Upper lobe of right lung (tissue), 1 donor: ENCODE measurements around the gene TTC34. TPM values are rescaled to one million over a fixed set of nuclear protein-coding genes. Genes with fewer than 3 reads are reported as not detected.
A peak's percentile ranks its signal among the peaks of the same experiment; 100 is the strongest.

Experiments used
- ATAC-seq: fragments of 200-7000 bp; cut with Tn5 transposase; one replicate; pipeline ENCODE4 v1.9.1; 2020; ENCODE audit warnings: mild to moderate bottlenecking, moderate library complexity
- DNase-seq: peaks from one replicate; pipeline ENCODE4 v3.0.0-alpha.2; 2020
- H3K27ac ChIP-seq: fragments of 200-600 bp; one replicate; pipeline ENCODE4 v1.8.0; 2022
- H3K27me3 ChIP-seq: fragments of 200-600 bp; one replicate; pipeline ENCODE4 v1.8.0; 2022; ENCODE audit warnings: mild to moderate bottlenecking
- H3K36me3 ChIP-seq: fragments of 200-600 bp; one replicate; pipeline ENCODE4 v1.8.0; 2022
- H3K4me1 ChIP-seq: fragments of 200-600 bp; one replicate; pipeline ENCODE4 v1.8.0; 2022
- H3K4me3 ChIP-seq: fragments of 200-600 bp; one replicate; pipeline ENCODE4 v1.8.0; 2022; ENCODE audit warnings: mild to moderate bottlenecking
- H3K9me3 ChIP-seq: fragments of 200-600 bp; one replicate; pipeline ENCODE4 v1.8.0; 2022
- CTCF ChIP-seq: fragments of 200-600 bp; IDR thresholded peaks from one replicate; pipeline ENCODE4 v1.8.0; 2022; ENCODE audit warnings: antibody characterized with exemption
- intact Hi-C: fragments of 100-400 bp; cut with DNase I; formaldehyde crosslinking; loops from one replicate; pipeline ENCODE4 v1.11.0; 2022
- total RNA-seq: library from RNA; stranded (reverse); fragmentation: NEBNext Ultra II Directional; extraction: Animal tissue kit (Norgen Biotek cat#: 25700); gene quantifications from one replicate; pipeline ENCODE4 v1.2.1, GENCODE V29; 2021
- donor health status: DM: no; HTN: yes; CAD: no; lungs with severe emphysema.

TTC34 gene
- total RNA-seq, 1 donor from 2014 or later, result 1.3 TPM

- no peak for TF ChIP-seq CTCF
- H3K4me3 ChIP-seq, result no peak overlapping the region
- intact Hi-C loops, result no loop called here
- H3K4me1 ChIP-seq, result peaks cover 16% of the 10 kb centered on the region
- H3K9me3 ChIP-seq, result no peaks in the 10 kb centered on the region
- no peak overlapping the region for H3K27ac ChIP-seq
- ATAC-seq (peak; percentile 39), DNase-seq (peak; percentile 54)
- H3K36me3 ChIP-seq, result no peaks in the 10 kb centered on the region
- H3K27me3 ChIP-seq, result no peaks in the 10 kb centered on the region
These were observed 208.8 kb downstream of the TTC34 start for GRCh38 chr1:2592672-2593071.

GRCh38 chr1:2591581-2592261, 209.8 kb downstream of the TTC34 start:
- intact Hi-C loops, result no loop called here

GRCh38 chr1:2591233-2591580, 210.3 kb downstream of the TTC34 start:
- Histone ChIP-seq H3K4me1 (peaks cover 21% of the 10 kb centered on the region), H3K4me3 (no peak overlapping the region), H3K27me3 (no peaks in the 10 kb centered on the region), H3K9me3 (no peaks in the 10 kb centered on the region), H3K27ac (no peak overlapping the region), H3K36me3 (no peaks in the 10 kb centered on the region)
- intact Hi-C loops, result no loop called here
- ATAC-seq, result no peak
- DNase-seq, result no peak
- TF ChIP-seq CTCF, result no peak

More at GRCh38 chr1:2591581-2592261, 209.8 kb downstream of the TTC34 start:
- Histone ChIP-seq H3K27ac (no peak overlapping the region), H3K36me3 (no peaks in the 10 kb centered on the region), H3K4me1 (peaks cover 21% of the 10 kb centered on the region), H3K4me3 (no peak overlapping the region), H3K9me3 (no peaks in the 10 kb centered on the region), H3K27me3 (no peaks in the 10 kb centered on the region)
- no peak for TF ChIP-seq CTCF
- peak; percentile 58 for DNase-seq
- ATAC-seq, result no peak

GRCh38 chr1:2590233-2591141, 211.0 kb downstream of the TTC34 start:
- no peaks in the 10 kb centered on the region for H3K36me3 ChIP-seq
- DNase-seq, result peak; percentile 57
- no peaks in the 10 kb centered on the region for H3K9me3 ChIP-seq
- TF ChIP-seq CTCF, result no peak
- H3K27ac ChIP-seq, result no peak overlapping the region
- intact Hi-C loops, result no loop called here
- ATAC-seq, result no peak
- no peaks in the 10 kb centered on the region for H3K27me3 ChIP-seq
- H3K4me3 ChIP-seq, result no peak overlapping the region
- peaks cover 21% of the 10 kb centered on the region for H3K4me1 ChIP-seq

GRCh38 chr1:2589431-2590232, 211.9 kb downstream of the TTC34 start:
- intact Hi-C loops, result no loop called here
- ATAC-seq (no peak), DNase-seq (peak; percentile 63)
- Histone ChIP-seq H3K27me3 (no peaks in the 10 kb centered on the region), H3K36me3 (no peaks in the 10 kb centered on the region), H3K27ac (no peak overlapping the region), H3K4me1 (peaks cover 29% of the 10 kb centered on the region), H3K9me3 (no peaks in the 10 kb centered on the region), H3K4me3 (no peak overlapping the region)
- no peak for TF ChIP-seq CTCF
